ENCODE data around the gene EDRF1.
"Not testable (repeated sequence)": the region's sequence is repeated elsewhere in the genome, so short reads cannot be mapped to it uniquely, and the experiment has no call there.

The EDRF1 gene

DNA sequence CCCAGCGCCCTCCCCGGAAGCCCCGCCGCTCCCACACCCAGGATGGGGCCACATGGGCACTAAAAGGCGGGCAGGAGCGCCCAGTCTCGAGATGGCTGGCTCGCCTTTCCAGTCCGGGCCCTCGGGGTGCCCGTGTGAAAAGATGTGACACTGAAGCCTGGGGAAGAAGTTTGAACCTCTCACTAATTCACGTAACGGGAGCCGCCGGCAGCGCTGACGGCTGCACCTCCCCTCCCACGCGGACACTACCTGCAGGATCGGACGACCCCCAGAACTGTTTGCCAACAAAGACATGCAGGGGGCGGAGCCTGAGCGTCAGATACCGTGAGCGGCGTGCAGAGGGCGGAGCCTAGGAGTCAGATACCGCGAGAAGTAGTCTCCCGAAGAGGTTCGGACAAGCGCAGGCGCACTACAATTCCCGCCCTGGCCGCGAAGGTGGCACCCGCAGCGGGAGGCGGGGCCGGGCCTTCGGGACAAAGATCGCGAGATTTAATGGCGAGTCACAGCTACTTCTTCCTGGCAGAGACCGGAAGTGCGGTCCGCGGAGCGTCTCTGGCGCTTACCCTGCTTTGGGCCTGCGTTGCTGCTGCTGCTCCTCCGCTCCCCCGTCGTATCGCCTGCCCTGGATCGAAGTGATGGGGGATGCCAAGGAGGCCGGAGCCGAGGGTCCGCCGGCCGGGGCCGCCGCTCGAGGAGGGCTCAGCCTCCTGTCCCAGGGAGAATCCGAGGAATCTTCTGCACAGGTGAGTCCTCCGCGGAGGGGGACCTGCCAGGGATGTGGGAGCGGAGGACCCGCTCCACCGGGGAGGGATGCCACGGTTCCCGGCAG is at the start of gene EDRF1:
Gene EDRF1 (plus strand): TSS at position 537 of the 829 bp plus-strand sequence. CDS start 99 bp downstream, at position 636.
- DNase-seq = peak; percentile 99

- DNase-seq = no peak
Observed at GRCh38 chr10:125672884-125673283, 46.6 kb upstream of the EDRF1 start.

DNA sequence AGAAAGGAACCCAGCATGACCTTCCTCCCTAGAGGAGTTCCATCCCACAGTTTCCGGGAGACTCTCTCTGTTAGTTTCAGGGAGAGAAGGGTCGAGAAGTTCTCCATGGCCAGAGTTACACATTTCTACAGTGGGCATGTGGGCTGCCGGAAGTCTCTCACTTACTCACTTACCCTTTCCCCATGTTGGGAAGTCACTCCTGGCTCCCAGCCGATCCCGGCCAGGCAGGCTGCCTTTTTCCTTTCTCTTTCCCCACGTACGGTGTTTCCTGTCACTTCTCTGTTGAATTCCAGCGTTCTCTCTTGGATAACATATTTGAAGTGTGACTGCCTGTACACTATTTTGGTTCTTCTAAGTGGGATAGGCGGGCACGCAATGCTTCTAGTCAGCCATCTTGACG is 40.1 kb upstream of the EDRF1 start:
- DNase-seq = no peak

GRCh38 chr10:125683063-125683462 is 36.4 kb upstream of the EDRF1 start, which contains the start of gene TEX36:
TEX36 (minus strand) TSS chr10:125683163; CDS start chr10:125682989, 174 bp downstream.
- DNase-seq = no peak

- DNase-seq = no peak
Observed at GRCh38 chr10:125683821-125684220, 35.7 kb upstream of the EDRF1 start.

DNA sequence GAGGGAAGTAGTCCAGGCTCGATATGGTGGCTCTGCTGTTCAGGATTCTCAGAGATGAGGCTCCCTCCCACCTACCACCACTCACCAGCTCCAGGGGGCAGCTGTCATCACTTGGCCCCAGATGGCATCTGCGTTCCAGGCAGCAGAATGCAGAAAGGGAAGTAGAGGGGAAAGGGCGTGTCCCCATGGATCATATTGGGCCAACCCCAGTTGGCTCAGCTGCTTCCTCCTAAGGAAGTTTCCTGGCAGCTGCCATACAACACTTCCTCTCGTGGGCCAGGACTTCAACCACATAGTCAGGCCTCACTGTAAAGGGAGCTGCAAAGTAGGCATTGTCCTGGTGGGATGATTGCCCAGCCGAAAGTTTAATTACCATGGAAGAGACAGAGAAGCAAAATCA is 34.9 kb upstream of the EDRF1 start:
- DNase-seq = no peak

DNA sequence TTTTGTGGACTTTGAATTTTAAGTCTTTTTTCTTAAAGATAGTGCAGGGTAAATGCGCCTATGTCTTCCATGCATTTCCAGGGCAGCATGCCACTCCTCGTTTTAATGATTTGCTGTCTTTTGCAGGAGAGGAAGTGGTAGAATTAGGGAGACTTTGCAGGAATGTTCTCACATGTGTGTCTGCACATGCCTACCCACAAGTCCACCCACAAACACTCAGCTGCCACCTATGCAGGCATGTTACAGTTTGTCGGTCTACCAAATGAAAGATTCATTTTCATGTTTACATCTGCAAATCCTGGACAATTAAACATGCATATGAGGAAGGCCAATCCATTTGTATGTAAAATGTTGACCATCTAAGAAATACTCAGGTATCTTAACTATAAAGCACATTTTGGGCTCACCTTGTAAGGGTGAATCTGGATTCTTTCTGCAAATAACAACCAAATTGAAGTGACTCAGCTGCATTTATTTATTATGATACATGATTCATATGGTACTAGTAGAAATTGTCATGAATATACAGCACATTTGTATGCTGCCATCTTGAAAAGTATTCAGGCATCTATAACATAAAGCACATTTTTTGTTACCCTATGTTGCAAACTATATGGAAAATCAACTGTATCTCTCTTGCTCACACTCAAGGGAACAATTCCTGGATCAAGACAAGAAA is 31.9 kb upstream of the EDRF1 start:
- no peak for DNase-seq

GRCh38 chr10:125689955-125690569 is 29.4 kb upstream of the EDRF1 start:
- DNase-seq = no peak

- no peak for DNase-seq
Observed at GRCh38 chr10:125691160-125691981, 28.1 kb upstream of the EDRF1 start.

DNA sequence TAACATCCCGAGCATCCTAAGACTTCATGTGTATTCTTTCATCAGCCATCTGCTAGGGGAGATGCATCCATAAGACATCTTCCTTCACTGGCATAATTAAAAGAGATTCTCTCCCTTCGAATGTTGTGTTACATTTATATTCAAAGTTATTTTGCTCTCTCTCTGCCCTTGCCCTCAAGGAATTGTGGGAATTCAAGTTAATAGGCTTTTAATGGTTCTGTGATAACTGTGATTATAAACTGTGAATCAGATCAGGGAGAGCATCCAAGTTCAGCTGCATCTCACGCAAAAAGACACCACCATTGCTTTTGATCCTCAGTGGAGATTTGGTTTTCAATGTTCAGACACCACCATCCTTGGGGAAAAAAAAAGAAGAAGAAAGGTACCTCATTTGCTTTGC is 27.3 kb upstream of the EDRF1 start:
- DNase-seq = no peak

GRCh38 chr10:125692601-125693523 is 26.6 kb upstream of the EDRF1 start:
- no peak for DNase-seq

GRCh38 chr10:125693524-125693847 is 26.0 kb upstream of the EDRF1 start:
- DNase-seq = no peak

DNA sequence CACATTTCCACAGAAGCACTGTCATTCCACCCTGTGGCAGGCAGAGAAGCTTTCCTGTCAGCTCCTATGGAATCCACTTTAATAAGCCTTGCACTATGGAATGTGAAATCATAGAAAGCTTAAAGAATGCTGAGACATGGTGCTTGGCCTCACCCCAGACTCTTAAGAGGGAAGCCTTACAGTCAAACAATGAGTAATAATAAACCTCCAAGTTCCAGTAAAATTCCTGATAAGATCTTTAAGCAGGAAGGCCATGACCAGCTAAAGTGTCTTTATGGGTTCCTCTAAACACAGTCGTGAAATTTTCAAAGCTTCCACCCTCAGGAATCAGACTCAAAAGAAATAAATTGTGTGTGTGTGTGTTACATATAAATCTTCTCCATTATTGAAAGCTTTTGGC is 24.6 kb upstream of the EDRF1 start:
- DNase-seq = no peak

- DNase-seq = not testable (repeated sequence)
Observed at GRCh38 chr10:125696884-125697283, 22.6 kb upstream of the EDRF1 start.

GRCh38 chr10:125698481-125698998 is 21.0 kb upstream of the EDRF1 start:
- no peak for DNase-seq

GRCh38 chr10:125699562-125700143 is 19.9 kb upstream of the EDRF1 start:
- no peak for DNase-seq

DNA sequence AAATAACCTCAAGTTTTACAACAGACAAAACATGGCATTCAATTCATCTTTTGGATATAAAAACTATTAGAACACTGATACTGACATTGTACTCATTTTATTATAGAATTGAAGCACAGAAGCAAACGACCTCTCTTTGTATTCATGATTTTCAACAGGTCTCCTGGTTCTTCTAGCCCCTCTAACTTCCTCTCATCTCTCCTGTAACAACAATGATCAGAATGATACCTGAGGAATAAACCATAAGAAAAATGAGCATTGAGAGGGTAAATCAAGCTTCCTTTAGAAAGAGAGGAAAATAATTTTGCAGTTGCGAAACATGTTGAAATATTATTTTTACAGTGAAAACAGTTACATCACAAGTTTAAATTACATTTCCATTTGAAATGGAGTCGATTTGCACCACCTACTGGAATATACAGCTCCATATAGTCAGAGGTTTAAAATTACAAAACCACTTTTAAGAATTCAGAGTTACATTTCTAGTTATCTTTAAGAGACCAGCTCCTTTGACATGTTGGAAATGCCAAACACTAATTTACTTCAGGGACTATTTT is 19.1 kb upstream of the EDRF1 start:
- no peak for DNase-seq

DNA sequence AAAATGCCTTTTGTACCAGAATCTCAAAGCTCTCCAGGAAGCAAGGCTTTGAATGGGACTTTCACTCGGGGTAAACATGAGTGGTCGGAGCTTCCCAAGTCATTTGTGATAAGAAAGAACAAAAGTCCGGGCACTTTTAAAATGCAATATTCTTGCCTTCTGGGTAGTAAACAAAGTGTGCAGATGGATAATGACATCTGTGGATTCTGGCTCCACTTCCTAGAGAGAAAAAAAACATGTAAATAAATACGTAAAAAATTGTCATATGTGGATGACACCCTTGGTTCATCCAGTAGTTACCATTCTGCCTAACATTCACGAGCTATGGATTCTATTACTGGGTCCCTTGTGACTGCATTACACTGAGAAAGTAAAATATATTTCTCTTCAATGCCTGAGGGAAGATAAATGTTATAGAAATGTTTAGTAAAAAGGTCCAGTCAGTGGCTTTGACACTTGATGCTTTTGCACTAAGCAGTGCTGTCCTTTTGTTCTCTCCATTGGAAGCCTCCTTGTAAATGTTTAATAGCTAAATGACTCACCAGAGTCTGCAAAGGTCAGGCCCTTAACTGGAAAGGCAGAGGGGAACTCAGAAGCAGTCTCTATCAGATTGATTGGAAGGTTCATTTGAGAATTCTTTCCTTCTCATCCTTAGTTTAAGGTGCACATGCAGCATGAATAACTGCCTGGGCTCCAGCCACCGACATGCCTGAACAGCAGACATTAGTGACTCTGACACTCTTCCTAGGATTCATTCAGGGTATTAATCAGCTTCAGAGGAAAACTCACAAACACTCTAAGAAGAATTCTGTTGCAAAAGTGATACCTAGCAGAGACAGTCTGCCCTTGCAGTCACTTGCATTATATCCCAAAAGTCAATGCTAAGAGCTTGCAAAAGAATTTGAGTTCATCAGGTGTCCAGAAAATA is 11.7 kb upstream of the EDRF1 start:
- no peak for DNase-seq

DNA sequence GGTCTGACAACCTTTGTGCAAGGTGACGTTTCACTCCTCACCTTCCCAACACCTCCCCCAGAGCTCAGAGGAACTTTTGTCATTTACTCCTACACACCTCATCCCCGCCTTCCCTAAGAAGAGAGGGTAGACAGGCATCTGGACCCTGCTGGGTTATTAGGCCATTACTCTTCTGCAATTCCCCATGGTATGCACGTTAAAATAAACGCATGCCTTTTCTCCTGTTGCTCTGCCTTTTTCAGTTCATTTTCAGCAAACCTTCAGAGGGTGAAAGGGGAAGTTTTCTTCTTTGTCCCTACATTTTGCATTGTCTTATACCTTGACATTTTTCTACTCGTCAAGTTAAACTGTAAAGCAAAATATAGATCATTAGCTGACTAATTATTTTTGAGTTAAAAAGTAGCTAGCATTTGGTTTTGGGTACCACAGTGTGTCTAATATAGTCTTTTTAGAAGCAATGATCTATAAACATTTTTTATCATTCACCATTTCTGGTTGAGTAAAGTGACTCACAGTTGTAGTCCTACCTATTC is 10.5 kb upstream of the EDRF1 start:
- DNase-seq = no peak
